HEK293 (cell line): ENCODE measurements around the gene DCHS2.
A peak's percentile ranks its signal among the peaks of the same experiment; 100 is the strongest.

Source experiments
- CTCF ChIA-PET: fragments of 350-600 bp; formaldehyde crosslinking; extraction: SDS; loops from one replicate; lab custom pipeline; 2021; ENCODE audit warnings: antibody characterized with exemption; lab: Yijun Ruan, JAX
- POLR2A ChIA-PET: fragments of 300-600 bp; formaldehyde crosslinking; extraction: SDS; loops from one replicate; lab custom pipeline; 2020; ENCODE audit warnings: antibody characterized with exemption, inconsistent platforms; lab: Yijun Ruan, JAX
- H3K27ac ChIP-seq: fragments of 200-500 bp; sonication (Bioruptor generic); 2 replicates; pipeline ENCODE4 v1.5.1; 2014; ENCODE audit warnings: low read depth, low read length, control low read depth, inconsistent platforms; ENCODE audit errors: extremely low read depth
- H3K36me3 ChIP-seq, 2 experiments: fragments of 200-500 bp in 1 of 2; sonication (Bioruptor generic) in 1 of 2; 1 replicate in 1 of 2; 2 replicates in 1 of 2; pipeline ENCODE4 v1.5.1; 2014 to 2017; ENCODE audit warnings: inconsistent platforms in 2 of 2, low read length in 2 of 2; ENCODE audit not compliant: control insufficient read depth in 2 of 2, insufficient read depth in 1 of 2
- H3K4me1 ChIP-seq: fragments of 200-500 bp; sonication (Bioruptor generic); 2 replicates; pipeline ENCODE4 v1.5.1; 2014; ENCODE audit warnings: mild to moderate bottlenecking, low read length, inconsistent platforms; ENCODE audit not compliant: control insufficient read depth, insufficient read depth
- H3K4me3 ChIP-seq: 2 replicates; pipeline ENCODE4 v1.5.1; 2011; ENCODE audit warnings: low read depth, mild to moderate bottlenecking, control low read depth, low read length, moderate library complexity
- H3K9me3 ChIP-seq: fragments of 200-500 bp; sonication (Bioruptor generic); 2 replicates; pipeline ENCODE4 v1.5.1; 2014; ENCODE audit warnings: low read depth, low read length, inconsistent platforms; ENCODE audit not compliant: control insufficient read depth, insufficient read depth
- KLF1 ChIP-seq: fragments of 450-650 bp; formaldehyde crosslinking; IDR thresholded peaks from 2 replicates; pipeline ENCODE4 v1.5.1; 2016; ENCODE audit warnings: missing biosample characterization, missing genetic modification characterization
- OSR2 ChIP-seq: fragments of 450-650 bp; formaldehyde crosslinking; IDR thresholded peaks from 2 replicates; pipeline ENCODE4 v1.5.1; 2016; ENCODE audit warnings: missing biosample characterization, missing genetic modification characterization
- SALL2 ChIP-seq: fragments of 450-650 bp; formaldehyde crosslinking; IDR thresholded peaks from 2 replicates; pipeline ENCODE4 v1.5.0; 2017; ENCODE audit warnings: missing biosample characterization, mild to moderate bottlenecking, missing genetic modification characterization, borderline replicate concordance
- SP3 ChIP-seq: fragments of 450-650 bp; formaldehyde crosslinking; IDR thresholded peaks from 2 replicates; pipeline ENCODE4 v1.5.1; 2016; ENCODE audit warnings: missing biosample characterization, missing genetic modification characterization
- SP7 ChIP-seq: fragments of 450-650 bp; formaldehyde crosslinking; IDR thresholded peaks from 2 replicates; pipeline ENCODE4 v1.5.1; 2016; ENCODE audit warnings: missing biosample characterization, missing genetic modification characterization
- WT1 ChIP-seq: fragments of 450-650 bp; formaldehyde crosslinking; IDR thresholded peaks from 2 replicates; pipeline ENCODE4 v1.5.1; 2016; ENCODE audit warnings: missing biosample characterization, missing genetic modification characterization
- ZBTB21 ChIP-seq: fragments of 450-650 bp; formaldehyde crosslinking; IDR thresholded peaks from 2 replicates; pipeline ENCODE4 v1.5.1; 2017; ENCODE audit warnings: missing biosample characterization, missing genetic modification characterization
- ZNF10 ChIP-seq: fragments of 450-650 bp; formaldehyde crosslinking; IDR thresholded peaks from 2 replicates; pipeline ENCODE4 v1.5.1; 2017; ENCODE audit warnings: missing biosample characterization, missing genetic modification characterization
- ZNF133 ChIP-seq: fragments of 450-650 bp; formaldehyde crosslinking; IDR thresholded peaks from 2 replicates; pipeline ENCODE4 v1.5.1; 2016; ENCODE audit warnings: missing biosample characterization, missing genetic modification characterization
- ZNF184 ChIP-seq: fragments of 450-650 bp; IDR thresholded peaks from 2 replicates; pipeline ENCODE4 v1.5.1; 2018; ENCODE audit warnings: missing biosample characterization, mild to moderate bottlenecking, missing genetic modification characterization
- ZNF2 ChIP-seq: fragments of 450-650 bp; formaldehyde crosslinking; IDR thresholded peaks from 2 replicates; pipeline ENCODE4 v1.5.1; 2016; ENCODE audit warnings: missing biosample characterization, missing genetic modification characterization
- ZNF239 ChIP-seq: fragments of 450-650 bp; formaldehyde crosslinking; IDR thresholded peaks from 2 replicates; pipeline ENCODE4 v1.5.1; 2016; ENCODE audit warnings: missing biosample characterization, missing genetic modification characterization
- ZNF248 ChIP-seq: fragments of 450-650 bp; formaldehyde crosslinking; IDR thresholded peaks from 2 replicates; pipeline ENCODE4 v1.5.1; 2017; ENCODE audit warnings: missing biosample characterization, missing genetic modification characterization
- ZNF302 ChIP-seq: fragments of 450-650 bp; formaldehyde crosslinking; IDR thresholded peaks from 2 replicates; pipeline ENCODE4 v1.5.1; 2016; ENCODE audit warnings: missing biosample characterization, missing genetic modification characterization, low read depth
- ZNF529 ChIP-seq: fragments of 450-650 bp; formaldehyde crosslinking; IDR thresholded peaks from 2 replicates; pipeline ENCODE4 v1.5.1; 2017; ENCODE audit warnings: missing genetic modification characterization, missing biosample characterization; ENCODE audit not compliant: insufficient replicate concordance
- ZNF596 ChIP-seq: fragments of 450-650 bp; IDR thresholded peaks from 2 replicates; pipeline ENCODE4 v1.5.0; 2018; ENCODE audit warnings: missing biosample characterization, mild to moderate bottlenecking, missing genetic modification characterization, moderate library complexity
- ZNF677 ChIP-seq: fragments of 450-650 bp; IDR thresholded peaks from 2 replicates; pipeline ENCODE4 v1.5.0; 2018; ENCODE audit warnings: missing biosample characterization, mild to moderate bottlenecking, missing genetic modification characterization, moderate library complexity
- ZNF777 ChIP-seq: fragments of 450-650 bp; formaldehyde crosslinking; IDR thresholded peaks from 2 replicates; pipeline ENCODE4 v1.5.1; 2017; ENCODE audit warnings: missing biosample characterization, missing genetic modification characterization, borderline replicate concordance
- ZNF843 ChIP-seq: fragments of 450-650 bp; formaldehyde crosslinking; IDR thresholded peaks from 2 replicates; pipeline ENCODE4 v1.5.1; 2016; ENCODE audit warnings: missing biosample characterization, missing genetic modification characterization
- TF ChIP-seq, protein P1 (sequence below): fragments of 450-650 bp; IDR thresholded peaks from 2 replicates; pipeline ENCODE4 v1.5.1; 2018; ENCODE audit warnings: missing biosample characterization, mild to moderate bottlenecking, missing genetic modification characterization
- TF ChIP-seq, protein P2 (sequence below): fragments of 450-650 bp; formaldehyde crosslinking; conservative IDR thresholded peaks from 2 replicates; pipeline ENCODE4 v1.5.1; 2016; ENCODE audit warnings: low read depth, missing biosample characterization, missing genetic modification characterization
- TF ChIP-seq, protein P3 (sequence below): fragments of 450-650 bp; formaldehyde crosslinking; IDR thresholded peaks from 2 replicates; pipeline ENCODE4 v1.5.1; 2016; ENCODE audit warnings: missing biosample characterization, missing genetic modification characterization
- TF ChIP-seq, protein P4 (sequence below): fragments of 450-650 bp; formaldehyde crosslinking; IDR thresholded peaks from 2 replicates; pipeline ENCODE4 v1.5.1; 2016; ENCODE audit warnings: missing biosample characterization, missing genetic modification characterization
- TF ChIP-seq, protein P5 (sequence below): fragments of 450-650 bp; formaldehyde crosslinking; IDR thresholded peaks from 2 replicates; pipeline ENCODE4 v1.5.1; 2016; ENCODE audit warnings: missing biosample characterization, missing genetic modification characterization, borderline replicate concordance

DCHS2 gene

DNA sequence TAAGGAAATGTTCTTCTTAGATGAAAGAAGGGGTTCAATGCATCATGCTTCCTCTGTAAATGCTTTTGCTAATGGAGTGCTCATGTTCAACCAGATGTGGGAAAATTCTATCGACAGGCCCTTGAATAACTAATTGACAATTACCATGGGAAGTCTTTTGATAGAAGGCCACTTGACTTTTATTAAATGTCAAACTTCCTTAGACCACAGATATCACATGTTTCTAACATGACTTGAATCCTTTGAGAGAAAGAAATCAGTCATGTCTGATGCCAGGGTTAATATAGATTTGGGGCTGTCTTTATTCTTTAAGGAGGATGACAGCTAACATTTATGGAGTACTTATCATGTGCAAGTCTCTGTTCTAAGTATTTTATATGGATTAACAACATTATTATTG lies 280.1 kb downstream of the DCHS2 start (continued):
- no peak for TF ChIP-seq ZNF302 (tag by site-specific recombination)
- TF ChIP-seq, protein P1, sequence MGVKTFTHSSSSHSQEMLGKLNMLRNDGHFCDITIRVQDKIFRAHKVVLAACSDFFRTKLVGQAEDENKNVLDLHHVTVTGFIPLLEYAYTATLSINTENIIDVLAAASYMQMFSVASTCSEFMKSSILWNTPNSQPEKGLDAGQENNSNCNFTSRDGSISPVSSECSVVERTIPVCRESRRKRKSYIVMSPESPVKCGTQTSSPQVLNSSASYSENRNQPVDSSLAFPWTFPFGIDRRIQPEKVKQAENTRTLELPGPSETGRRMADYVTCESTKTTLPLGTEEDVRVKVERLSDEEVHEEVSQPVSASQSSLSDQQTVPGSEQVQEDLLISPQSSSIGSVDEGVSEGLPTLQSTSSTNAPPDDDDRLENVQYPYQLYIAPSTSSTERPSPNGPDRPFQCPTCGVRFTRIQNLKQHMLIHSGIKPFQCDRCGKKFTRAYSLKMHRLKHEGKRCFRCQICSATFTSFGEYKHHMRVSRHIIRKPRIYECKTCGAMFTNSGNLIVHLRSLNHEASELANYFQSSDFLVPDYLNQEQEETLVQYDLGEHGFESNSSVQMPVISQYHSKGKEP (tag by site-specific recombination), result no peak
- no peak for TF ChIP-seq ZNF777 (tag by site-specific recombination)
- TF ChIP-seq ZNF184, result no peak
- TF ChIP-seq ZNF10 (tag by site-specific recombination), result no peak
- TF ChIP-seq, protein P2, sequence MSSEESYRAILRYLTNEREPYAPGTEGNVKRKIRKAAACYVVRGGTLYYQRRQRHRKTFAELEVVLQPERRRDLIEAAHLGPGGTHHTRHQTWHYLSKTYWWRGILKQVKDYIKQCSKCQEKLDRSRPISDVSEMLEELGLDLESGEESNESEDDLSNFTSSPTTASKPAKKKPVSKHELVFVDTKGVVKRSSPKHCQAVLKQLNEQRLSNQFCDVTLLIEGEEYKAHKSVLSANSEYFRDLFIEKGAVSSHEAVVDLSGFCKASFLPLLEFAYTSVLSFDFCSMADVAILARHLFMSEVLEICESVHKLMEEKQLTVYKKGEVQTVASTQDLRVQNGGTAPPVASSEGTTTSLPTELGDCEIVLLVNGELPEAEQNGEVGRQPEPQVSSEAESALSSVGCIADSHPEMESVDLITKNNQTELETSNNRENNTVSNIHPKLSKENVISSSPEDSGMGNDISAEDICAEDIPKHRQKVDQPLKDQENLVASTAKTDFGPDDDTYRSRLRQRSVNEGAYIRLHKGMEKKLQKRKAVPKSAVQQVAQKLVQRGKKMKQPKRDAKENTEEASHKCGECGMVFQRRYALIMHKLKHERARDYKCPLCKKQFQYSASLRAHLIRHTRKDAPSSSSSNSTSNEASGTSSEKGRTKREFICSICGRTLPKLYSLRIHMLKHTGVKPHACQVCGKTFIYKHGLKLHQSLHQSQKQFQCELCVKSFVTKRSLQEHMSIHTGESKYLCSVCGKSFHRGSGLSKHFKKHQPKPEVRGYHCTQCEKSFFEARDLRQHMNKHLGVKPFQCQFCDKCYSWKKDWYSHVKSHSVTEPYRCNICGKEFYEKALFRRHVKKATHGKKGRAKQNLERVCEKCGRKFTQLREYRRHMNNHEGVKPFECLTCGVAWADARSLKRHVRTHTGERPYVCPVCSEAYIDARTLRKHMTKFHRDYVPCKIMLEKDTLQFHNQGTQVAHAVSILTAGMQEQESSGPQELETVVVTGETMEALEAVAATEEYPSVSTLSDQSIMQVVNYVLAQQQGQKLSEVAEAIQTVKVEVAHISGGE (tag by site-specific recombination), result no peak
- no peak for TF ChIP-seq ZNF2 (tag by site-specific recombination)
- no peak for TF ChIP-seq ZNF133 (tag by site-specific recombination)
- no peak for TF ChIP-seq WT1 (tag by site-specific recombination)
- no peak for TF ChIP-seq SP3 (tag by site-specific recombination)
- TF ChIP-seq, all 188 proteins: peak for 0

DNA sequence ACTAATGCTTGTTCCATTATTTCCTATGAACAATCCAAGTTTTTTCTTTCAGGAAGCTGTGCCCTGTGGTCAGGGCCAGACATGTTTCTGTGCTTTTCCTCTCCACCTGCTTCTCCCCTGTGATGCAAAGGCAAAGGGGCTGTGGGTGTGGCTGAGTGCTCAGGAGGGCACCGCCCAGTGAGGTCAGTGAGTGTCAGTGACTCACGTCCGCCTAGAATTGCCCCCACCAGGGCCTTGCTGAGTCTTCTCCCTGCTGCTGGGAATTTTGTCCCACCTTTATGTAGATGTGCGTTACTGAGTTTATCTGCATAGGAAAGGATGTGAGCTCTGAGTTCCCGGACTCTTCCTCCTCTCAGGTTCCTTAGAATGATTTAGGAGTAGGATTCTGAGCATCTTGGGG lies 283.2 kb downstream of the DCHS2 start:
- TF ChIP-seq ZNF248 (tag by site-specific recombination) (no peak), ZBTB21 (no peak), ZNF777 (tag by site-specific recombination) (no peak), KLF1 (tag by site-specific recombination) (peak; percentile 74)
- TF ChIP-seq, protein P3, sequence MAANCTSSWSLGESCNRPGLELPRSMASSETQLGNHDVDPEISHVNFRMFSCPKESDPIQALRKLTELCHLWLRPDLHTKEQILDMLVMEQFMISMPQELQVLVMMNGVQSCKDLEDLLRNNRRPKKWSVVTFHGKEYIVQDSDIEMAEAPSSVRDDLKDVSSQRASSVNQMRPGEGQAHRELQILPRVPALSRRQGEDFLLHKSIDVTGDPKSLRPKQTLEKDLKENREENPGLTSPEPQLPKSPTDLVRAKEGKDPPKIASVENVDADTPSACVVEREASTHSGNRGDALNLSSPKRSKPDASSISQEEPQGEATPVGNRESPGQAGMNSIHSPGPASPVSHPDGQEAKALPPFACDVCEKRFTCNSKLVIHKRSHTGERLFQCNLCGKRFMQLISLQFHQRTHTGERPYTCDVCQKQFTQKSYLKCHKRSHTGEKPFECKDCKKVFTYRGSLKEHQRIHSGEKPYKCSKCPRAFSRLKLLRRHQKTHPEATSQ (tag by site-specific recombination), result no peak
- TF ChIP-seq, protein P4, sequence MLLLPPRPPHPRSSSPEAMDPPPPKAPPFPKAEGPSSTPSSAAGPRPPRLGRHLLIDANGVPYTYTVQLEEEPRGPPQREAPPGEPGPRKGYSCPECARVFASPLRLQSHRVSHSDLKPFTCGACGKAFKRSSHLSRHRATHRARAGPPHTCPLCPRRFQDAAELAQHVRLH (tag by site-specific recombination), result no peak
- no peaks in the 10 kb centered on the region for H3K9me3 ChIP-seq
- no peaks in the 10 kb centered on the region for H3K36me3 ChIP-seq
- no peaks in the 10 kb centered on the region for H3K4me1 ChIP-seq
- ChIA-PET CTCF (interaction anchor here (0.6 kb wide), 1 partner anchor 141 kb away, joined by 3 read pairs; no protein-coding TSS in a partner anchor), POLR2A (no interaction called here)
- no peak overlapping the region for H3K27ac ChIP-seq
- H3K4me3 ChIP-seq, result no peak overlapping the region

DNA sequence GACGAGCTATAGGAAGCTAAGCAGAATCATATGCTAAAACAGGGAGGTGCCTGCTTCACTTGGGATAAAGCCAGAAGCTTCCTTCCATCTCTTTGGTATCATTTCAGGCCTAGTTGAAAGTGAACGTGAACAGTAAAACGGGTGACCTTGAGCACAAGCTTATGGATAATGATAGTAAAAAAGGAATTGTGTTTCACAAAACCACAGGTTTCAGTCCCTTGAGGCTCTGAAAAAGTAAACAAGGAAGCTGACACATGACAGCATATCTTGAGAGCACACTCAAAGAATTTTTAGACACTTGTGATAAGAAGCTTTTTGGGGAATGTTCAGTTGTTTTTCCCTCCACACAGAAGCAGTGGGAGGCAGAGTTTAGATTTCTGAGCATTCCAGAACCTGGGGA lies 286.1 kb downstream of the DCHS2 start:
- no peaks in the 10 kb centered on the region for H3K4me1 ChIP-seq
- no peaks in the 10 kb centered on the region for H3K9me3 ChIP-seq
- CTCF ChIA-PET, result no interaction called here
- no peaks in the 10 kb centered on the region for H3K36me3 ChIP-seq
- no peak for TF ChIP-seq ZNF529 (tag by site-specific recombination)
- TF ChIP-seq, protein P5, sequence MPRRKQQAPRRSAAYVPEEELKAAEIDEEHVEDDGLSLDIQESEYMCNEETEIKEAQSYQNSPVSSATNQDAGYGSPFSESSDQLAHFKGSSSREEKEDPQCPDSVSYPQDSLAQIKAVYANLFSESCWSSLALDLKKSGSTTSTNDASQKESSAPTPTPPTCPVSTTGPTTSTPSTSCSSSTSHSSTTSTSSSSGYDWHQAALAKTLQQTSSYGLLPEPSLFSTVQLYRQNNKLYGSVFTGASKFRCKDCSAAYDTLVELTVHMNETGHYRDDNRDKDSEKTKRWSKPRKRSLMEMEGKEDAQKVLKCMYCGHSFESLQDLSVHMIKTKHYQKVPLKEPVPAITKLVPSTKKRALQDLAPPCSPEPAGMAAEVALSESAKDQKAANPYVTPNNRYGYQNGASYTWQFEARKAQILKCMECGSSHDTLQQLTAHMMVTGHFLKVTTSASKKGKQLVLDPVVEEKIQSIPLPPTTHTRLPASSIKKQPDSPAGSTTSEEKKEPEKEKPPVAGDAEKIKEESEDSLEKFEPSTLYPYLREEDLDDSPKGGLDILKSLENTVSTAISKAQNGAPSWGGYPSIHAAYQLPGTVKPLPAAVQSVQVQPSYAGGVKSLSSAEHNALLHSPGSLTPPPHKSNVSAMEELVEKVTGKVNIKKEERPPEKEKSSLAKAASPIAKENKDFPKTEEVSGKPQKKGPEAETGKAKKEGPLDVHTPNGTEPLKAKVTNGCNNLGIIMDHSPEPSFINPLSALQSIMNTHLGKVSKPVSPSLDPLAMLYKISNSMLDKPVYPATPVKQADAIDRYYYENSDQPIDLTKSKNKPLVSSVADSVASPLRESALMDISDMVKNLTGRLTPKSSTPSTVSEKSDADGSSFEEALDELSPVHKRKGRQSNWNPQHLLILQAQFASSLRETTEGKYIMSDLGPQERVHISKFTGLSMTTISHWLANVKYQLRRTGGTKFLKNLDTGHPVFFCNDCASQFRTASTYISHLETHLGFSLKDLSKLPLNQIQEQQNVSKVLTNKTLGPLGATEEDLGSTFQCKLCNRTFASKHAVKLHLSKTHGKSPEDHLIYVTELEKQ (tag by site-specific recombination), result no peak
- no peak for TF ChIP-seq SALL2 (tag by site-specific recombination)
- TF ChIP-seq SP7 (tag by site-specific recombination), result peak; percentile 64
- TF ChIP-seq ZNF239, result no peak
- peak; percentile 27; the same call in 1 of the 2 replicates for TF ChIP-seq OSR2 (tag by site-specific recombination)
- TF ChIP-seq ZNF677 (tag by site-specific recombination), result no peak
- 0 out of 2 replicates have a peak, but pooled peaks have one; percentile 13 for TF ChIP-seq ZNF843 (tag by site-specific recombination)
- no peak for TF ChIP-seq ZNF596 (tag by site-specific recombination)
- no peak overlapping the region for H3K27ac ChIP-seq
- POLR2A ChIA-PET, result no interaction called here
- no peak overlapping the region for H3K4me3 ChIP-seq
